ENCODE data around the gene MOCOS.
A peak's percentile ranks its signal among the peaks of the same experiment; 100 is the strongest.

GRCh38 chr18:36296650-36297416 is 109.5 kb downstream of the MOCOS start:
- TF ChIP-seq CTCF (conservative IDR thresholded peaks at IDR 0.05 in 1 of 2, IDR thresholded peaks at IDR 0.05 in 1 of 2; ENCODE audit: extremely low read depth in 1 of 2, insufficient read depth in 1 of 2, low read depth in 1 of 2, low read length in 2 of 2) (peak in 1 of 2 donors; percentile 41), EZH2 (IDR thresholded peaks at IDR 0.05; ENCODE audit: borderline replicate concordance, low read length) (no peak)

Measured in mammary epithelial cell (primary cell).